ENCODE results near the gene NR1I3.

NR1I3 gene

DNA sequence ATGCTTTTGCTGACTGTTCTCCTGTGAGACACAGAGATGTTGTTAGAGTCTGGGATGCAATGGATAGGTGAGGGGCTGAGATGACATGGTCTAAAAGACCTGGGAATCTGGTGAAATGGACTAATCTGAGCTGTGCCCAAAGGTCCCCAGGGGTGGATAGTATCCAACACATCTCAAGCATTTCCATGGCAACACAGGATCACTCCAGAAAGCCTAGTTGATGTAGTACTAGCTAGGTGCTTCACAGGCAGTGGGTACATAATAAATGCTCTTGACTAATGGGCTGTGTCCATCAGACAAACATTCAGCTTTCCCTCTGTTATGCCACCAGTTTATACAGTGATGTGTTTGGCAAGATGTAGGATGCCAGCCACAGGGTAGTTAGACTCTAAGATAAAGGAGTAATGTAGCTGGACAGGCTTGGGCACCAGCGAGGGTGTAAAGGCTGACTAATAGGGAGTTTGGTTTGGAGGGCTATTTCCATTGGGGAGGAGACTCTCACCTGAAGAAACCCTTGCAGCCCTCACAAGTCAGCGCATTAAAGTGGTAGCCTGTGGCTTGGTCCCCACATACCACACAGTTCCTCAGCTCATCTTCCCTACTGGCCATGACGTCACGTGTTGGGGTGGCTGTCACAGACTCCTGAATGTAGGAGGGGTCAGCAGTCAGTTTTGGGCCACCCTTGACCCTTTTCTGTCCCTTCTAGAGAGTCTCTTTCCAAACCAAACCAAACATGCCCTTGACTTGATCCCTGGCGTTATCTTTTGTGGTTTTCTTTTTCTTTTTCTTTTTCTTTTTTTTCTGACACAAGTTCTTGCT, 1.8 kb downstream of the NR1I3 start:
- Histone ChIP-seq H3K9me3 (no peaks in the 10 kb centered on the region), H3K36me3 (no peaks in the 10 kb centered on the region), H3K4me1 (no peaks in the 10 kb centered on the region), H3K4me3 (ENCODE audit: low read depth, low read length) (no peak overlapping the region), H3K27me3 (no peaks in the 10 kb centered on the region)
- TF ChIP-seq, protein P1, sequence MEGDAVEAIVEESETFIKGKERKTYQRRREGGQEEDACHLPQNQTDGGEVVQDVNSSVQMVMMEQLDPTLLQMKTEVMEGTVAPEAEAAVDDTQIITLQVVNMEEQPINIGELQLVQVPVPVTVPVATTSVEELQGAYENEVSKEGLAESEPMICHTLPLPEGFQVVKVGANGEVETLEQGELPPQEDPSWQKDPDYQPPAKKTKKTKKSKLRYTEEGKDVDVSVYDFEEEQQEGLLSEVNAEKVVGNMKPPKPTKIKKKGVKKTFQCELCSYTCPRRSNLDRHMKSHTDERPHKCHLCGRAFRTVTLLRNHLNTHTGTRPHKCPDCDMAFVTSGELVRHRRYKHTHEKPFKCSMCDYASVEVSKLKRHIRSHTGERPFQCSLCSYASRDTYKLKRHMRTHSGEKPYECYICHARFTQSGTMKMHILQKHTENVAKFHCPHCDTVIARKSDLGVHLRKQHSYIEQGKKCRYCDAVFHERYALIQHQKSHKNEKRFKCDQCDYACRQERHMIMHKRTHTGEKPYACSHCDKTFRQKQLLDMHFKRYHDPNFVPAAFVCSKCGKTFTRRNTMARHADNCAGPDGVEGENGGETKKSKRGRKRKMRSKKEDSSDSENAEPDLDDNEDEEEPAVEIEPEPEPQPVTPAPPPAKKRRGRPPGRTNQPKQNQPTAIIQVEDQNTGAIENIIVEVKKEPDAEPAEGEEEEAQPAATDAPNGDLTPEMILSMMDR (IDR thresholded peaks at IDR 0.05; ENCODE audit: low read depth, low read length) = no peak
- no peak for DNase-seq

DNA sequence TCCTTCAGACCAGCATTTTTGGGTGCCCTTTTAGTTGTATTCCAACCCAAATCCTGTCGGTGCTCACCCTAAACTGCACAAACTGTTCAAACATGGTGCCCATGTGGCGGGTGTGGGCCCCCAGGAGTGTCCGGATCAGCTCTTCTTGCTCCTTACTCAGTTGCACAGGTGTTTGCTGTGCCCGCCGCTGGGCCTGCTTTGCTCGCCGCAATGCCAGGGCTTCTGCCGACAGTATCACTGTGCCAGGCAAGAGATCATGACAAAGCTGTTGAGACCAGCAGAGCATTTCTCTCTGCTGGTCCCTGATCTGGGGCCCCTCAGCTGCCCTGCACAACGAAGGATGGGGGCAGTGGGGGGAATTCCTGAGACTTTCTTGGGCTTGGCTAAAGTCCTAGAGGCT, 4.9 kb downstream of the NR1I3 start:
- Histone ChIP-seq H3K4me1 (no peaks in the 10 kb centered on the region), H3K27me3 (no peaks in the 10 kb centered on the region), H3K4me3 (ENCODE audit: low read depth, low read length) (no peak overlapping the region), H3K36me3 (peaks cover 12% of the 10 kb centered on the region), H3K9me3 (no peaks in the 10 kb centered on the region)
- TF ChIP-seq, protein P1 (IDR thresholded peaks at IDR 0.05; ENCODE audit: low read depth, low read length) = no peak
- DNase-seq = no peak

DNA sequence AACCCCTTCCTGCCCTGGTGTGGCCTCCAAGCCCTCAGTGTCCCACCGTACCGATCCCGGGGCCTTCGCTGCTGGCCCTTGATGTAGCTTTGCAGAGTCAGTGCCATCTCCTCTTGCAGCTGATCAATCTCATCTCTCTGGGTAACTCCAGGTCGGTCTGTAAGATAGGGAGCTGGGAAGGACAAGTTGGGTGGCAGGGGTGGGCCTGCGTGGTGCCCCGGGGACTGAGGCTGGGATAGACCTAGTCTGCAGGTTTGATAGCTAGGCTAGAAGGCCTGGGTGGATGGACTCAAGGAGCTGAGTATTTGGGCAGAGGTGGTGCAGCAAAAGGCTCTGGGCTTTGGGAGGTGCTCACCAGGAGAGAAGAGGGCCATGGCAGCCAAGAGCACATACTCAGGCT, 7.2 kb downstream of the NR1I3 start:
- TF ChIP-seq, protein P1 (IDR thresholded peaks at IDR 0.05; ENCODE audit: low read depth, low read length) = no peak
- Histone ChIP-seq H3K9me3 (no peaks in the 10 kb centered on the region), H3K36me3 (peaks cover 14% of the 10 kb centered on the region), H3K4me3 (ENCODE audit: low read depth, low read length) (no peak overlapping the region), H3K4me1 (peaks cover 8% of the 10 kb centered on the region), H3K27me3 (no peaks in the 10 kb centered on the region)
- DNase-seq = no peak

DNA sequence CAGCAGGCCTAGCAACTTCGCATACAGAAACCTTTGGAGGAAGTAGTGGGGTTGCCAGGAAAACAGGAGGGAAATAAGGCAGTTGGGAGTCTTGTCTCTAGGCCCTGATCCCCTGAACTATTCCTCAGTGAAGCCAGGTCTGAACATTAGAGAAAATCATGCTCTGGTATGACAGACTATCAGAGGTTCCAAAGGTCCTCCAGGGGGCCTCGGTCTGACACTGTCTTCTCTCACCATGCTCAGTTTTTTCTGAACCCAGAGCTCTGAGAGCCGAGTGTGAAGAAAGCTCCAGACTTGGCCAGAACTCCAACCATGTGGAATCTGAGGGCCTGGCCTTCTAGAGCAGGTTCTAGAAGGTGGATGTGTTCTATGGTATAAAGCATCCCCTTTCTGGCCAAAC, 8.1 kb downstream of the NR1I3 start:
- no peak overlapping the region for H3K4me3 ChIP-seq (ENCODE audit: low read depth, low read length)
- peaks cover 13% of the 10 kb centered on the region for H3K4me1 ChIP-seq
- H3K36me3 ChIP-seq = peaks cover 14% of the 10 kb centered on the region
- H3K27me3 ChIP-seq = no peaks in the 10 kb centered on the region
- DNase-seq = no peak
- H3K9me3 ChIP-seq = no peaks in the 10 kb centered on the region
- TF ChIP-seq, protein P1 (IDR thresholded peaks at IDR 0.05; ENCODE audit: low read depth, low read length) = 0 out of 2 replicates have a peak, but pooled peaks have one; percentile 3

DNA sequence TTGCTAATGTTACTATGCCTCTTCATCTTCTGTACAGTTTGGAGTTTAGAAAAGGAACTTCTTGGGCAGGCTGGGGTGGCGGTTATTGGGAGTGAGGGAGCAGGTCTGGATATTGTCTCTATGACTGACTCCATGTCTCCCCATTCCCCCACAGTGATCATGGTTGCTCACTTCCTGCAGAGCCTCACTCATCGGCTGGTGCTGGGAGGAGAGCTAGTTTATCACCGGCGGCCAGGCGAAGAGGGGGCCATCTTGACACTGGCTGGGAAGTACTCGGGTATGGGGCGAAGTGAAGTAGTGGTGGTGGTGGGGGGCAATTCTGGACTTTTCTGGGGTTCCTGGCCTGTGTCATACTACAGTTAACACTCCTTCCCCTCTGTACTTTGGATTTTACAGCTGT, 10.0 kb downstream of the NR1I3 start:
- no peaks in the 10 kb centered on the region for H3K27me3 ChIP-seq
- peaks cover 14% of the 10 kb centered on the region for H3K36me3 ChIP-seq
- DNase-seq = no peak
- TF ChIP-seq, protein P1 (IDR thresholded peaks at IDR 0.05; ENCODE audit: low read depth, low read length) = no peak
- H3K4me1 ChIP-seq = peaks cover 13% of the 10 kb centered on the region
- no peak overlapping the region for H3K4me3 ChIP-seq (ENCODE audit: low read depth, low read length)
- no peaks in the 10 kb centered on the region for H3K9me3 ChIP-seq

DNA sequence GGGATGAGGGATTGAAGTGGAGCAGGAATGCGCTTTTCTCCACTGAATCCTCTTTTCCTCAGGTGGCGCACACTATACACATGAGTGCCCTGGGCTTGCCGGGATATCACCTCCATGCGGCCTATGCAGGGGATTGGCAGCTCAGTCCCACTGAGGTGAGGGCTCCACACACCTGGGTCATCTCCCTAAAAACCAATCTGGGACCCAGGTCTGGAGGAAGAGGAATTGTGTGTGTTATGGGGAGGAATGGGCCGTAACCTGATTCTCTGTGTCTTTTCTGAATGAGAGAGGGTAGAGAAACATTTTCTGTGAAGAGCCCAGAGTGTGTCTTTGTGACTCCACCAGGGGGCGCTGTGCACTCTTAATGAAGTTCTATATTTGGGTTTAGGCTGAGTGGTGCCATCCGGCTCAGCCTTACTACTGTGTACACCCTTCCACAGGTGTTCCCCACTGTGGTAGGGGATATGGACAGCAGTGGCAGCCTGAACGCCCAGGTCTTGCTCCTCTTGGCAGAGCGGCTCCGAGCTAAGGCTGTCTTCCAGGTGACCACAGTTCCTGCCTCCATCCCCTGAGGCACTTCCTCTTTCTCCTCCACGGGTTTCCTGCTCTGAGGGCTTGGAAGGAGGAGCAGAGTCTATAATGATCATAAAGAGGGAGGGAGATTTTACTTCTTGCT, 10.7 kb downstream of the NR1I3 start:
- Histone ChIP-seq H3K36me3 (peaks cover 14% of the 10 kb centered on the region), H3K4me3 (ENCODE audit: low read depth, low read length) (peak overlapping the region; percentile 96), H3K4me1 (peaks cover 13% of the 10 kb centered on the region), H3K27me3 (no peaks in the 10 kb centered on the region), H3K9me3 (no peaks in the 10 kb centered on the region)
- TF ChIP-seq, protein P1 (IDR thresholded peaks at IDR 0.05; ENCODE audit: low read depth, low read length) = peak; percentile 83
- DNase-seq = peak; percentile 85
